LNCAP (cell line): ENCODE data around the gene REN.

Source experiments
- TF ChIP-seq, protein P1 (sequence below): fragments of 450-650 bp; IDR thresholded peaks from 2 replicates; pipeline ENCODE4 v1.5.1; 2017; ENCODE audit warnings: mild to moderate bottlenecking

Gene REN

DNA sequence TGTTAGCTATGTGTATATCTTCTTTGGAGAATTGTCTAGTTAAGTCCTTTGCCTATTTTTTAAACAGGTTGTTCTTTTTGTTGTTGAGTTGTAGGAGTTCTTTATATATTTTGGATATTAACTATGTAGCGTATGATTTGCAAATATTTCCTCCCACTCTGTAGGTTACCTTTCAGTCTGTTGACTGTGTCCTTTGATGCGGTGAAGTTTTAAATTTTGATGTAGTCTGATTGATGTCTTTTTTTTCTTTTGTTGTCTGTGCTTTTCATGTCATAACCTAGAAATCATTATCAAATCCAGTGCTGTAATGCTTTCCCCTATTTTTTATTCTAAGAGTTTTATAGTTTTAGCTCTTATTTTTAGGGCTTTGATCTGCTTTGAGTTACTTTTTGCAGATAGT is 38.8 kb upstream of the REN start:
- TF ChIP-seq, protein P1, sequence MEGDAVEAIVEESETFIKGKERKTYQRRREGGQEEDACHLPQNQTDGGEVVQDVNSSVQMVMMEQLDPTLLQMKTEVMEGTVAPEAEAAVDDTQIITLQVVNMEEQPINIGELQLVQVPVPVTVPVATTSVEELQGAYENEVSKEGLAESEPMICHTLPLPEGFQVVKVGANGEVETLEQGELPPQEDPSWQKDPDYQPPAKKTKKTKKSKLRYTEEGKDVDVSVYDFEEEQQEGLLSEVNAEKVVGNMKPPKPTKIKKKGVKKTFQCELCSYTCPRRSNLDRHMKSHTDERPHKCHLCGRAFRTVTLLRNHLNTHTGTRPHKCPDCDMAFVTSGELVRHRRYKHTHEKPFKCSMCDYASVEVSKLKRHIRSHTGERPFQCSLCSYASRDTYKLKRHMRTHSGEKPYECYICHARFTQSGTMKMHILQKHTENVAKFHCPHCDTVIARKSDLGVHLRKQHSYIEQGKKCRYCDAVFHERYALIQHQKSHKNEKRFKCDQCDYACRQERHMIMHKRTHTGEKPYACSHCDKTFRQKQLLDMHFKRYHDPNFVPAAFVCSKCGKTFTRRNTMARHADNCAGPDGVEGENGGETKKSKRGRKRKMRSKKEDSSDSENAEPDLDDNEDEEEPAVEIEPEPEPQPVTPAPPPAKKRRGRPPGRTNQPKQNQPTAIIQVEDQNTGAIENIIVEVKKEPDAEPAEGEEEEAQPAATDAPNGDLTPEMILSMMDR = no peak

DNA sequence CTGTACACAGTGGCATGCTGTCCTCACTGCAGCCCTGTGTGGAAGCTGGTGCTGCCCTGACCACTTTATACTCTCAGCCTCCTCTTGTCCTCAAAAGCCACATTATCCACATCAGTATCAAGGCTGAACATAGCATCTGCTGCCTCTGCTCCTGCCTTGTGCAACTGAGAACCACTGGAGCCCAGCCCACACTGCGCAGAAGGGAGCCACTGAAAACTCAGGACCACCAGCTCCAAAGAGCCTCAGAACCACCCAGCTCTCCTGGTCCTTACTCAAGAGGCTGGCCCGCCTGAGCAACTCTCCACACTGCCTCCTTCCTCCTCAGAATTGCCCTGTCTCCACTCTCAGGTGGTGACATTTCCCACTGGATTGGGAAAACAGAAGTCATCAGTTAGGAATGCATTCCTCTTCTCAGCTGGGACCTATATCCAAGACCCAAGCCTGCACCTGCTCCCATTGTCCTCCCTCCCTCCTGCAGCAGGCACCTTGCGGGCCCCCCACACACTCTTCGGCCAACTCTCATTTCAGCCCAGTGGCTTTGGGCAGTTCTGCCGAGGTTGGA is 37.1 kb upstream of the REN start:
- TF ChIP-seq, protein P1 = no peak

DNA sequence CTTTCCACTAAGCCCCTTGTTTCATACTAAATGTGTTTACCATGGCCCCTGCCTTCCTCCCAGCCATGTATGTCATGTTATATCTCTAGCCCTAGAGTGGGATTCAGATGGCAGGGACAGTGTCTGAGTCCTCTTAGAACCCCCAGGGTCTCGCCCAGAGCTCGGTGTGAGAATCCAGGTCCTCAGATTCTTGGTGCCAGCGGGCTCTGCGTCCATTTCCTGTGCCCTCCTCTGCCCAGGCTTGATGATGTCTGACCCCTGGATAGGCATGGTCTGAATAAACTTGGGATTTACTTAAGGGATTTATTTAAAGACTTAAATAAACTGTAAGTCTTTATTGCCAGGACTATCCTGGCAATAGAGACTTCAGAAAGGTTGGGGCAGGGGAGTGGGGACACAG is 36.3 kb upstream of the REN start:
- TF ChIP-seq, protein P1 = no peak

DNA sequence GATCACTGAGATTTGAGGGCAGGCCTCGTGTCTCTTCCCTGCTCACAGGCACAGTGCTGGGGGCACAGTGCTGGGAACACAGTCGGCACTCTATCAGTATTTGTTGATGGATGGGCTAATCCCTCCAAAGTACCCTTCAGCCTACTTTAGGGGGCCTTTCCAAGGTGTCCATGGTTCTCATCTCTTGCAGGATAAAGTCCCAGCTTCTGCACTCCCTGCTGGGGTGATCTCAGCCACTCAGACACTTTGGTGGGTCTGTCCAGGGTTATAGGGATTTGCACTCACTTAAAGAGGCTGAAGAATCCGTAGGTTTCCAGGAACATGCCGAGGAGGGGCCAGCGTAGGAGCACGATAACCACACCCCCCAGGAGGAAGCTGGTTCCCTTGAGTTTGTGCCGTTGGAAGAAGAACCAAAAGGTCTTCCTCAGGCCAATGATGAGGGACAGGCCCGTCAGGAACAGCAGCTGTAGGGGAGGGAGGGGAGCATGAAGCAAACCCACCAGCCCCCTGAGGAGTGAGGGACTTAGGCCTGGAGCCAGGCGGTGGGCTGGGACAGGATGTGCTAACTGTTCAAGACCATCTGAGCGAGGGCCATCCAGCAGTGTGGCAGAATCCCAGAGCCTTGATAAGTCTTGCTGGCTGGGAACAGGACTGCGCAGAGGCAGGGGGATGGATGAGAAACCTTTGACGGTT is 35.4 kb upstream of the REN start:
- TF ChIP-seq, protein P1 = no peak

DNA sequence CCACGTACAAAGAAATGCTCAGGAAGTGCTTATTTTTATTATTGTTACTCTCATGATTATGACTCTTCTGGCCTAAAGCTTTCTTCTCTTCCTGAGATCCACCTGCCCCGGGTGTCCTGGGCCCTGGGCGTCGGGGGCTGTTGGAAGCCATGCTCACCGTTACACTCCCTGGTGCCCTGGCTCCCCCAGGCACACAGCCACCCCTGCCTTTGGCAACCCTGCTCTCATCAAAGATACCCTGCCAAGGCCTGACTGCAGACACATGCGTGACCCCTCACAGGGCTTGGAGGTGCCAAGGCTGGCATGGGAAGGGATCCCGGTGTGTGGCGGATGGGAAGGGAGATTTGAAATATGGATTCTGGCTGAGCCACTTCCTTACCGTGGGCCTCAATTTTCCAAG is 33.4 kb upstream of the REN start:
- TF ChIP-seq, protein P1 = no peak

DNA sequence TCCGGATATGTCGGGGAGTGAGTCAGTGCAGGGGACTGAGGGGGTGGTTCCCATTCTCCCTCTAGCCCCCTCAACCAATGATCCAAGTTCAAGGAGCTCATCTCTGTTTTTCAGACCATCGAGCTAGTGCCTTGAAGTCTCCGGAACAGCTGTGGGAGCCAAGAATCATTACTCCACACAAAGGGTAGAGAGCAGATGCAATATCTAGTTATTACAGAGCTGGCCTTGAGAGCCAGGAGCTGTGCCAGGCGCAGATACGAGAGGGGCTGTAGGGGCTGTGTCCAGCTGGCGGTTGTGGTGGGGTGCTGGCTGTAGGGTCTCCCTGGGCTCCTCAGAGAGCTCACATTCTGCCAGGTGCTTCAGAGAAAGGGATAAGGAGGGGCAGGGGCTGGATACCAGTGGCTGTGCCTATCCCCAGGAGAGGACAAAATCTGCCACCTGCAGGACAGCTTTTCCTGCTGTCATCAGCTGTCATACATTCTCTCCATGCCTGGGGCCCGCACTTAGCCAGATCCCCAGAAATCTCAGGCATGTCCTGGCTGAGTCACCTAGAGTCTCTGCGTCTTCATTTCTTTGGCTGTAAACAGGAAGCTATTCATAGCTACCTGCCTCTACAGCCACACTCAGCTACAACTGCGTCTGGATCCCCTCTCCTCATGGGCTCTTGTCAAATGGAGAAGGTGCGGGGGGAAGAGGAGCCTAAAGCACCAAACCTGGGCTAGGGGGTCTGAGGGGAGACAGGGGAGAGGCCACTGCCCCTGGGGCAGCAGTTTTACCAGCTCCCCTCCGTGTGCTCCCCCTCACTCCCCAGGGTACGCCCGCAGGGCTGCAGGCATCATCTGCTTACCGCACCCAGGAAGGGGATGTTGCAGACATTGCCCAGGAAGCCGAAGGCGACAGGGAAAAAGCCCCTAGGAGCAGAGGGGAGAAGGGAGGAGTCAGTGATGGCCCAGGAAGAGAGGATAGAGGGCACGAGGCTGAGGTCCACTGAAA is 32.5 kb upstream of the REN start:
- TF ChIP-seq, protein P1 = no peak

DNA sequence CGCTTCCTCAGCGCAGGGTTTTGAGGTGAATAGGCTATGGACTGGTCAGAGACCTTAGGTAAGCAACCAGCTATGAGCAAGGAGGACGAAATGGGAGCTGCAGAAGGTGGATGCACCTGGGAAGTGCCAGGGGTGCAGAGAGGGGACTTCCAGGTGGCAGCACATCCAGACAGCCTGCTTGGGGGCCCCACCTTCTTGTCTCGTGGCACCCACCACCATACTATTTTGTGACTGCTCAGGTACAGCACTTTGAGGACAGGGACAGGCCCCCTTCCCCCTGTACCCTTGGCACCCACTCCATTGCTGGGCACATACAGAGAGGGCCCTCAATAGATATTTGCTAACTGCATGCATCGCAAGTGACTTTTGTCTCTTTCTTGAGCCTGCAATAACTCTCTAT is 30.9 kb upstream of the REN start:
- TF ChIP-seq, protein P1 = no peak
